Measurements from ENCODE around the gene RTP1. TPM values are rescaled to one million over a fixed set of nuclear protein-coding genes. Genes with fewer than 3 reads are reported as not detected.

Gene RTP1
- total RNA-seq, 4 donors from 2014 or later, result not detected

Other genes with a start within 250 kb of the RTP1 start
- 10 to 100 TPM in 3 of 4 donors, 1 to 10 TPM in 1; 7.1 to 12.2 (median 11.0) TPM for gene RPL39L, start 58.0 kb upstream of the RTP1 start, total RNA-seq
- 1 to 10 TPM; 1.0 to 6.0 (median 2.4) TPM for gene MASP1, start 94.3 kb downstream of the RTP1 start, total RNA-seq
- 1 to 10 TPM in 1 of 4 donors, under 1 TPM in 1, not detected in 2; 0.42 to 1.3 TPM for gene RTP4, start 170.9 kb downstream of the RTP1 start, total RNA-seq

All from suprapubic skin (tissue), 4 donors.